HepG2 (cell line): ENCODE data around the gene RPL32.

Experiments used
- MYC ChIP-seq: sonication (generic); formaldehyde crosslinking; IDR thresholded peaks from 2 replicates; pipeline ENCODE4 v1.9.0; 2021; ENCODE audit warnings: missing genetic modification reagents, borderline replicate concordance
- TARDBP ChIP-seq: sonication (generic); formaldehyde crosslinking; IDR thresholded peaks from 2 replicates; pipeline ENCODE4 v1.8.0; 2022; ENCODE audit warnings: mild to moderate bottlenecking, missing genetic modification reagents
- ZNF317 ChIP-seq: sonication (generic); formaldehyde crosslinking; IDR thresholded peaks from 2 replicates; pipeline ENCODE4 v1.5.0; 2020; ENCODE audit warnings: mild to moderate bottlenecking, missing genetic modification reagents
- ZNF660 ChIP-seq: sonication (generic); formaldehyde crosslinking; IDR thresholded peaks from 2 replicates; pipeline ENCODE4 v1.5.1; 2020; ENCODE audit warnings: mild to moderate bottlenecking, low read depth, missing genetic modification reagents, borderline replicate concordance

- no peak for TF ChIP-seq ZNF660 (CRISPR knock-in tag)
- TF ChIP-seq TARDBP (CRISPR knock-in tag): no peak
- no peak for TF ChIP-seq ZNF317
- no peak for TF ChIP-seq MYC (CRISPR knock-in tag)
Measured at GRCh38 chr3:12865271-12865670, 23.9 kb upstream of the RPL32 start.
